Stimulated activated naive CD8-positive, alpha-beta T cell treated with anti-CD3 and anti-CD28 coated beads, Interleukin-15, Interleukin-2, amounts not matched to agents 100 ng/mL and 50 ng/mL, for 24 hours (primary cell): ENCODE results near the gene CHCHD4.

Source experiments
- H3K27ac Mint-ChIP-seq: one replicate; pipeline ENCODE4 v1.8.0; 2021; ENCODE audit warnings: mild to moderate bottlenecking, mixed read lengths
- H3K27me3 Mint-ChIP-seq: one replicate; pipeline ENCODE4 v1.8.0; 2021; ENCODE audit warnings: mixed read lengths
- H3K36me3 Mint-ChIP-seq: one replicate; pipeline ENCODE4 v1.8.0; 2021; ENCODE audit warnings: low read depth, mixed read lengths
- H3K4me1 Mint-ChIP-seq: one replicate; pipeline ENCODE4 v1.8.0; 2021; ENCODE audit warnings: low read depth, mixed read lengths
- H3K4me3 Mint-ChIP-seq: one replicate; pipeline ENCODE4 v1.8.0; 2021; ENCODE audit warnings: mild to moderate bottlenecking, mixed read lengths
- H3K9me3 Mint-ChIP-seq: one replicate; pipeline ENCODE4 v1.8.0; 2021; ENCODE audit warnings: mixed read lengths

Gene CHCHD4

DNA sequence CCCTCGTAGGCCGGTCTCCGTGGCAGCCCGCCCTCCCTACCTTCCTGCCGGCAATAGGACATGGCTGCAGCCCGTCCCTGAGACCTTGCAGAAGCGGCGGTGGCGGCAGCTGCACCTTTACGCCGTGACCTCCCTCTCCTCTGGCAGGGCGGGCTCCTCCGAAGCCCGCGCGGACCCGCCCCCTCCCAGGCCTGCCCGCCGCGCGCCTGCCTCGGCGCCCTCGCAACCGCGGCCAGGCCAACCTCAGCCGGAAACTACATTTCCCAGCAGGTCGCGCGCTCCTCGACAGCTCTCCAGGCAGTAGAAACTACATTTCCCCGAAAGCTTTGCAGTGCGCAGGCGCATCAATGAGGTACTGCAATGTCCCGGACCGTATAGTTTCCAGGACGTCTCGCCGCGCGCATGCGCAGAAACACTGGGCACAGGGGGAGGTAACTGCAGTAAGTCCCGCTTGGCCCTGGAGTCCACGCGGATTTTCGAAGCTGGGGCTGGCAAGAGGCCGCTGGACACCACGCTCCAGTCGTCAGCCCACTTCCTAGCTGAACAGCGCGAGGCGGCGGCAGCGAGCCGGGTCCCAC, at the start of gene CHCHD4, which contains the start of gene TMEM43:
Gene CHCHD4, minus strand, starts transcription at position 256 of the 578 bp plus-strand sequence. Its CDS starts 194 bp downstream, at position 62.
Gene TMEM43, plus strand, starts transcription at position 438 of the 578 bp plus-strand sequence. CDS start 142 bp downstream, outside the sequence.
- peaks cover 66% of the 10 kb centered on the region for H3K36me3 Mint-ChIP-seq
- H3K9me3 Mint-ChIP-seq = no peaks in the 10 kb centered on the region
- peak within 1 kb of the TSS; percentile 95 for H3K4me3 Mint-ChIP-seq
- H3K4me1 Mint-ChIP-seq = peaks cover 61% of the 10 kb centered on the region
- H3K27me3 Mint-ChIP-seq = no peaks in the 10 kb centered on the region
- H3K27ac Mint-ChIP-seq = peak within 1 kb of the TSS; percentile 94

DNA sequence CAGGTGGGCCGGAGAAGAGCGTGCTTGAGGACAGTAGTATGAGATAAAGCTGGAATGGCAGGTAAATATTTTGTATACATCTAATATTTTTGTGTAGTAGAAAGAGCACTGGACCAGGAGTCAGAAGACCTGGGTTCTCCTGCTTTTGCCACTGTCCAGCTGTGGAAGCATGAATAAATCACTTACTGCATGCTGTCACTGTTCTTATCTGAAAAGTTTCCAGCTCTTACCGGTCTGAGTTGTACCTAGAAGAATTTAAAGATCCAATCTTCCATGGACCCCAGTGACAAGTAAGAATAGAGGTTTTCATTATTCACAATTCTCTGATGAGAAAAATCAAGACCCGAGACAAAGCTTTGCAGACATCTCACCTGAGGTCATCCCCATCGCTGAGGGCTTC, 47.8 kb upstream of the CHCHD4 start:
- H3K4me1 Mint-ChIP-seq = peaks cover 53% of the 10 kb centered on the region
- H3K27me3 Mint-ChIP-seq = no peaks in the 10 kb centered on the region
- peaks cover 55% of the 10 kb centered on the region for H3K36me3 Mint-ChIP-seq
- no peak overlapping the region for H3K4me3 Mint-ChIP-seq
- no peaks in the 10 kb centered on the region for H3K9me3 Mint-ChIP-seq
- no peak overlapping the region for H3K27ac Mint-ChIP-seq

DNA sequence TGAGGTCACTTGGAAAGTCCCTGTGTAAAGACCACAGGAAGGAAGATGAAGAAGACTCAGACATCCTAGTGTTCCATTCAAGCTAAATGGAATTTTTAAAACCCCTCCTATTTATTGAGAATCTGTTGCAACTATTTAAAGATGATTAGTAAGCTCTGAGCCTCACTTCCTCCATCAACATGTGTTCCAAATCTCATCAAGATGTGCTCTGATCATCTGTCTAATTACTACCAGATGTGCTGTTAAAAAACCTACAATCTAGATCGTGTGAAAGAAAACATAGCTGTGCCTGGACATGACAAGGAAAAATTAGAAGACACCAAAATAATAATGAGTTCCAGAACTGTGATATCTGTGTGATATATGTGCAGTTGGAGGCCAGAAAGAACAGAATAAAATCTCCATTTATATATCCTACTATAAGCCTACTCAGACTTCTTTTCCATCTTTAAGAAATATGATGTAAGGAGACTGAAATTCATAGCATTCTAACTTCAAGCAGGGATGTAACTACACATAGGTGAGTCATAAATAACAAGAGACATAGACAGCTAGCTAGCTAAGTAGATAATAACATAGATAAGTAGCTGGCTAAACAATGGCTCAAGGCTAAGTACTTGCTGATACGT, 46.0 kb upstream of the CHCHD4 start:
- Mint-ChIP-seq H3K4me1 (peaks cover 37% of the 10 kb centered on the region), H3K27ac (peak overlapping the region; percentile 24), H3K27me3 (no peaks in the 10 kb centered on the region), H3K4me3 (no peak overlapping the region), H3K36me3 (peaks cover 72% of the 10 kb centered on the region), H3K9me3 (no peaks in the 10 kb centered on the region)

DNA sequence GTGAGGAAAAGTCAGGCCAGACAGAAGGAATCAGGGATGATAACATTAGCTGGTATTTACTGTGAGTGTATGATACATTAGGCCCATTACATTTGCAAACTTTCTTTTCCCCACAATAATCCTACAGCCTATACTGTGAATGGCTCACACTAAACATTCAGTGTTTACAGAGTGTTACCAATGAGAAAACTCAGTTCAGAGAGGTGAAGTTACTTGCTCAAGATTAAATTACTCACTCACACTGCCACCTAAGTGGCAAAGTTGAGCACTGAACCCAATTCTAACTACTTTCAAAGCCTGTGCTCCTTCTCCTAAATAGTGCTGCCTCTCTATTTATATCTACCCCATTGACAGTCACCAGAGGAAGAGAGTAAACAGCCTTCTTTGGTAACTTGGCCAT, 45.2 kb upstream of the CHCHD4 start:
- H3K27me3 Mint-ChIP-seq = no peaks in the 10 kb centered on the region
- peaks cover 80% of the 10 kb centered on the region for H3K36me3 Mint-ChIP-seq
- H3K27ac Mint-ChIP-seq = no peak overlapping the region
- H3K4me3 Mint-ChIP-seq = no peak overlapping the region
- no peaks in the 10 kb centered on the region for H3K9me3 Mint-ChIP-seq
- peaks cover 29% of the 10 kb centered on the region for H3K4me1 Mint-ChIP-seq

DNA sequence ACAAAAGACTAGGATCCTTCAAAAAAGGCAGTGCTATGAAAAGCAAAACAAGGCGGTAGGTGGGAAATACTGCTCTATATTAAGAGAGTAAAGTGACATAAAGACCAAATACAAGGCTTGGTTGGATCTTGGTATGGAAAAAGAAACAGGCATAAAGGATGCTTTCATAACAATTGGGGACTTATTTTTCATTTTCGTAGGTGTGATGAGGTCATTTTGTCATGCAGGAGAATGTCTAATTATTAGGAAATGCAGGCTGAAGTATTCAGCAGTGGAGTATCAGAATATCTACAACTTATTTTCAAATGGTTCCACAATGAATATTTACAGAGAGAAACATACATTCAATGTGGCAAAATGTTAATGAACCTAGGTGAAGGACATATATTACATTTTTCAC, 44.8 kb upstream of the CHCHD4 start:
- Mint-ChIP-seq H3K36me3 (peaks cover 84% of the 10 kb centered on the region), H3K27me3 (no peaks in the 10 kb centered on the region), H3K9me3 (no peaks in the 10 kb centered on the region), H3K4me3 (no peak overlapping the region), H3K27ac (no peak overlapping the region), H3K4me1 (peaks cover 25% of the 10 kb centered on the region)

DNA sequence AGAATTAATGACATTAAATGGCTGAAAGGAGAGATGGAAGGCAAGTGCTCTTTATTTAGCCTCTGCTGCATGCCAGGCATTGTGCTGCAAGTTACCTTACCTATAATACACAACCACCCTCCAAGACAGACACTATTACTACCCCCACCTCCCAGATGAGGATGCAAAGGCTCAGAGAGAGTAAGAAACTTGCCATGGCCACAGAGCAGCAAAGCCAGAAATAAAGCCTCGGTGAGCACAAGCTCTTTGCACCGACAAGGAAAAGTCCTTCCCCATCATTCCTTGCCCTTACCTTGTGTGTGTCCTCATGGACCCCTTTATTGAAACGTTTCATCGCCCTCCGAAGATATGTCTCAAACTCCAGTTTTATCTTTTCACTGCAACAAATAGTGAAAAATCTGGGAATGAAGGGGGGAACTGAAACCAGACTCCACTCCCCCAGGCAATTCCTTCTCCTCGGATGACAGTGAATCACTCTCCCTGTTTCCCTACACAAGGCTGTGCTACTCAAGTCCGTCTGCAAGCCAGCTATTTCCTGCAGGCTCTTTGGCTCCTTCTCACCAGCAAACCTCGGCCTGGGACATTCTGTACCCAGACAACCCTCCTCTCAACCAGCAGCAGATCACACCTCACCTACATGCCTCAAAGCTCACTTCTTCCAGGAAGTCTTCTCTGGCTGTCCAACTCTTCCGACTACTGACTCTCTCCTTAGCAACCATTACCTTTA, 42.4 kb upstream of the CHCHD4 start:
- Mint-ChIP-seq H3K4me1 (peaks cover 12% of the 10 kb centered on the region), H3K9me3 (peaks cover 6% of the 10 kb centered on the region), H3K4me3 (no peak overlapping the region), H3K36me3 (peaks cover 95% of the 10 kb centered on the region), H3K27ac (no peak overlapping the region), H3K27me3 (no peaks in the 10 kb centered on the region)

DNA sequence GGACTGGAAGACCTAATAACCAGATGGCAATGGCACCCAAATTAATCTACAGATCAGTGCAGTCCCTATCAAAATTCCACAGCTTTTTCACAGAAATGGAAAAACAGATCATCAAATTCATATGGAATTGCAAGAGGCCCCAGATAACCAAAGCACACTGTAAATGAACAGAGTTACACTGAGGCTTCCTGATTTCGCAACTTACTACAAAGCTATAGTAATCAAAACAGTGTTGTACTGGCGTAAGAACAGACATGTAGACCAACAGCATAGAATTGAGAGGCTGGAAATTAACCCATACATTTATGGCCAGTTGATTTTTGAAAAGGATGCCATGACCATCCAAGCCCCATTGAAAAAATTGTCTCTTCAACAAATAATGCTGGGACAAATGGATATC, 37.5 kb upstream of the CHCHD4 start:
- no peak overlapping the region for H3K27ac Mint-ChIP-seq
- H3K4me3 Mint-ChIP-seq = no peak overlapping the region
- H3K27me3 Mint-ChIP-seq = no peaks in the 10 kb centered on the region
- H3K36me3 Mint-ChIP-seq = peaks cover 99% of the 10 kb centered on the region
- no peaks in the 10 kb centered on the region for H3K4me1 Mint-ChIP-seq
- H3K9me3 Mint-ChIP-seq = peaks cover 12% of the 10 kb centered on the region

DNA sequence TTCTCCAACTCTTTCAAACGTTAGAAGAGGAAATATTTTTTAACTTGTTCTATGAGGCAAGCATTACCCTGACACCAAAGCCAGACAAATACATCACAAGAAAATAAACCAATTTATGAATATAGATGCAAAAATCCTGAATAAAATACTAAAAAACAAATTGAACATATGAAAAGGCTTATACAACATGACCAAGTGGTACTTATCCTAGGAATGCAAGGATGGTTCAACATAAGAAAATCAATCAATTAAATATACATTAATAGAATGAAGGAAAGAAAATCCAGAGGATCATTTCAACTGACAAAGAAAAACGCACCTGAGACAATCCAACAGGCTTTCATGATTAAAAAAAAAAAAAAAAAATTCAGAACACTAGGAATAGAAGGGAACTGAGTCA, 36.6 kb upstream of the CHCHD4 start:
- Mint-ChIP-seq H3K27me3 (no peaks in the 10 kb centered on the region), H3K36me3 (peaks cover 93% of the 10 kb centered on the region), H3K27ac (no peak overlapping the region), H3K4me3 (no peak overlapping the region), H3K9me3 (peaks cover 12% of the 10 kb centered on the region), H3K4me1 (no peaks in the 10 kb centered on the region)

DNA sequence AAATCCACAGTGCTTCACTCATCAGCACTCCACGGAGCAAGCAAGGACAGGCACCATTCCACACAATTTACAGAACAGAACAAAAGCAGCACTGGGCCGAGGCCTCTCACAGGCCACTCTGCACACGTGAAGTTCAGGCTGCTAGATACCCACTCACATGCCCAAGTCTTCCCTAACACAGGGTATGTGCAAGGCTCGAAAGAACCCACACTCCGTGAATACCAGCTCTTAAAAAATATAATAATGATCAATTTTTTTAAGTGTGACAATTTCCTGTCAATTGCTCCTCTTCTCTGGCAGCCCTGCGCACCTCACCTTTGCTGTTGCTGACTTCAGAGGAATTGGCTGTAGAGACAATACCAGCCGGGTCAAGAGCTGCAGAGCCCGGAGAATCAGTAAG, 34.8 kb upstream of the CHCHD4 start:
- peaks cover 83% of the 10 kb centered on the region for H3K36me3 Mint-ChIP-seq
- H3K4me1 Mint-ChIP-seq = peaks cover 5% of the 10 kb centered on the region
- H3K9me3 Mint-ChIP-seq = peaks cover 12% of the 10 kb centered on the region
- no peak overlapping the region for H3K4me3 Mint-ChIP-seq
- H3K27ac Mint-ChIP-seq = no peak overlapping the region
- H3K27me3 Mint-ChIP-seq = no peaks in the 10 kb centered on the region

DNA sequence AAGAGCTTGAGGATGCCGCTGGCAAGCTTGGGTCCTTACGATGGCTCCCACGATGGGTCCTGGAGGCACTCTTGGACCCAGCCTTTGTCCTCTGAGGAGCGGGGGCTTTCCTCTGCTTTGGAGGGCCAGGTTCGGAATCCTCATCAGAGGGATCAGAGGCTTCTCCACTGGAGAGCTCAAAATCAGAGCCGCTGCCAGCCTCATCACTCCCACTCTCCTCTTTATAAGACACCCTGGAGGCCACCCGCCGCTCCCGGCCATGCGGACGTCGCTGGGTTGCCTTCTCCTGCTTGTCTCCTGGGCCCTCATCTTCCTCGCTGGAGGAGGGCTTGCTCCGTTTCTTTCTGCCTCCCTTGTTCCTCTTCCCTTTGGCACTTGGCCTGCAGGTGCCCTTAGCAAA, 33.7 kb upstream of the CHCHD4 start:
- peaks cover 80% of the 10 kb centered on the region for H3K36me3 Mint-ChIP-seq
- H3K27me3 Mint-ChIP-seq = no peaks in the 10 kb centered on the region
- H3K4me1 Mint-ChIP-seq = peaks cover 5% of the 10 kb centered on the region
- no peak overlapping the region for H3K4me3 Mint-ChIP-seq
- no peak overlapping the region for H3K27ac Mint-ChIP-seq
- H3K9me3 Mint-ChIP-seq = peaks cover 12% of the 10 kb centered on the region

DNA sequence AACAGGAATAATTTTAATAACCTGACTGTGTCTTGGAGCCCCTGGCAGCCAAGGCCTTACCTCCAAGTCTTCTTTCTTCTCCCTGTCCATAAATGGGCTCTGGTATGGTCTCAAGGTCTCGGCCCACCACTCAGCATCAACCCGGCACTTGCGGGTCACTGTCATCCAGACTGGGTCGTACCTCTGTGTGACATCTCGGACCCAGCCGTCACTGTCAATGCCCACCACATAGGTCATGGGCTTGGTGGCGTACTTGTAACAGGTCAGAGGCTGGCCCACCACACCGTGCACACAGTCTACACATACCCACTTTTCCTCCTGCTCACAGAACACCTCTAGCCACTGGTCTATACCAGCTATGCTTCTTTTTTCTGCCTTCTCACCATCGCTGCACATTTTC, 33.3 kb upstream of the CHCHD4 start:
- H3K27me3 Mint-ChIP-seq = no peaks in the 10 kb centered on the region
- H3K27ac Mint-ChIP-seq = no peak overlapping the region
- H3K9me3 Mint-ChIP-seq = peaks cover 12% of the 10 kb centered on the region

DNA sequence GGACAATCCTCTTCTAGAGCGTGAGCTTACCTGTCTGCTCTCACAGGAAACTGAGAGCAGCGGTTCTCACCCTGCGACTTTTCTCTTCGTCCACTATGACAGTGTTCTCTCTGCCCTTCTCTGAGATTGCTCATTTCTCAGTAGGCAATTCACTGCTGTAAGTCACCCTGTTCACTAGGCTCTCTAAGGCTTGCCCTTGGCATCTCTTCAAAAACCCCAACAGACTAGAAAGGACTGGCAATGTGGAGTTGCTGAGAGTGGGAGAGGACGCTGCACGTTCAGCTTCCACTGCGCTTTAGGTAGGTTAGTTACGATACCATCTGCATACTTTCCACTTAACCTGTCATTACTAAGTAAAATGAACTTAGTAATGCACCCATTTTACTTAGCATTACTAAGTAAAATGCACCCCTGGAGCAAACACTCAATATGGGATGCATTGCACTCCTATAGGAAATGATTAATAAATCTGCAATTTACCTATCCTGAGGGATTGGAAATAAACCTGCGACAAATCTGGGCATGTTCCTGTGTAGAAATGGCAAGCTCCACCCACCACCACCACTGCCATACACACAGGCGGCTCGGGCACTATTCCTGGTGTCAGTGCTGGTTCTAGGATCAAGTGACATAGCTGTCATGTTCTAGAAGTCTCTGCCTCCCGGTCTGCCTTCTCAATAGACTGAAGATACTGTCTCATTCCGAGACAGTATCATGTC, 32.3 kb upstream of the CHCHD4 start:
- H3K27me3 Mint-ChIP-seq = no peaks in the 10 kb centered on the region
- H3K36me3 Mint-ChIP-seq = peaks cover 72% of the 10 kb centered on the region
- H3K4me3 Mint-ChIP-seq = no peak overlapping the region
- H3K27ac Mint-ChIP-seq = no peak overlapping the region
- peaks cover 5% of the 10 kb centered on the region for H3K4me1 Mint-ChIP-seq
- H3K9me3 Mint-ChIP-seq = peaks cover 5% of the 10 kb centered on the region

More for the DNA sequence above, 33.3 kb upstream of the CHCHD4 start:
- Mint-ChIP-seq H3K4me3 (no peak overlapping the region), H3K4me1 (peaks cover 5% of the 10 kb centered on the region), H3K36me3 (peaks cover 76% of the 10 kb centered on the region)

DNA sequence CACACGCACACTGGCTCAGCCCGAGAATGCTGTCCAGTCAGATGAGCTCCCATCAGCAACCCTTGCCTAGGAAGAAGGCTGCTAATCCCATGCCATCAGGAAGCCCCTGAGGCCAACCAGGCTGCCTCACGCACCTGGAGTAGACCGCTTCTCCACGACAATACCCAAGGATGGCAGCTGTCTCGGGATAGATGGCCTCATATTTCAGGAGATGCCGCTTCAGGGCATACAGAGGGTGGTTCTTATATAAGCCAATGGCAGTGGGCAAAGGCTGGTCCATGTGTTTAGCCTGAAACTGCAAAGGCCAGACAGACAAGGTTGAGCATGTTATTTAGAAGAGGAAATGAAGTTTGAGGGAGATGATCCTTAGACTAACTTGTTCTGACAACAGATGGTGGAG, 31.5 kb upstream of the CHCHD4 start:
- peaks cover 64% of the 10 kb centered on the region for H3K36me3 Mint-ChIP-seq
- H3K4me3 Mint-ChIP-seq = no peak overlapping the region
- peaks cover 5% of the 10 kb centered on the region for H3K4me1 Mint-ChIP-seq
- peak overlapping the region; percentile 6 for H3K27ac Mint-ChIP-seq
- no peaks in the 10 kb centered on the region for H3K9me3 Mint-ChIP-seq
- H3K27me3 Mint-ChIP-seq = no peaks in the 10 kb centered on the region

DNA sequence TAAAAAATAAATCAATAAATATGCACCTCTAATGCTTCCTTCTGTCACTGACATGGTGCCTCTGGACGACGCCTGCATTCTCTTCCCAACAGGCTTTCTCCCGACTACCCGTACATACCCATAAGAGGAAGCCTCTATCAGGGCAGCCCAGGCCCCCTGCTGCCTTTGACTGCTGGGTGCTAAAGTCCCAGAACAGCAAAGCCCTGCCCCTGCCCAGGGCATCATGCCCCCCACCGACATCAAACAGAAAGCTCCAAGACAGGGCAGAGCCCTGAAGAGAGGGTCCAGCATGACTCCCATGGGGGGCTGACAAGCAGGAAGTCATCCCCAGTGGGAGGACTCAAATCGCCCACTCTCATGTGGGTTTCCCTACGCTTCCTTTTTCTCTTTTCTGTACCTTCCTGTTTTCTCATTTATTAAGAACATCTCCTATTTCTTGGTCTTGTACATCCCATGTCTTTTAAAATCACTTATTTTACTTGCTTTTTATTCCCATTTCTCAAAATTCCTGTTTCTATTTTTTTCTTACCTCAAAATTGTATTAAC, 30.3 kb upstream of the CHCHD4 start:
- Mint-ChIP-seq H3K4me1 (peaks cover 5% of the 10 kb centered on the region), H3K4me3 (no peak overlapping the region), H3K9me3 (no peaks in the 10 kb centered on the region), H3K36me3 (peaks cover 55% of the 10 kb centered on the region), H3K27me3 (no peaks in the 10 kb centered on the region), H3K27ac (no peak overlapping the region)

DNA sequence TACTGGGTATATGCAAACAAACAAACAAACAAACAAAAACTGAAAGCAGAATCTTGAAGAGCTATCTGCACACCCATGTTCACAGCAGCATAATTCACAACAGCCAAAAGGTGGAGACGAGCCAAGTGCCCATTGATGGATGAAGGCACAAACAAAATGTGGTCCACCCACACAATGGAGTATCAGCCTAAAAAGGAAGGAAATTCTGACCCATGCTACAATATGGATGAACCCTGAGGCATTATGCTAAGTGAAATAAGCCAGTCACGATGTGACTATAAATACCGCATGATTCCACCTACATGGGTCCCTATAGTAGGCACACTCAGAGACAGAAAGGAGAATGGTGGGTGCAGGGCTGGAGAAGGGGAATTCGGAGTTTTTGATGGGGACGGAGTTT, 29.6 kb upstream of the CHCHD4 start:
- Mint-ChIP-seq H3K9me3 (no peaks in the 10 kb centered on the region), H3K36me3 (peaks cover 48% of the 10 kb centered on the region), H3K27me3 (no peaks in the 10 kb centered on the region), H3K4me1 (peaks cover 5% of the 10 kb centered on the region), H3K27ac (peak overlapping the region; percentile 29), H3K4me3 (no peak overlapping the region)
